Thoracic aorta (tissue), 2 donors: ENCODE measurements around the gene PRX. TPM values are rescaled to one million over a fixed set of nuclear protein-coding genes. Genes with fewer than 3 reads are reported as not detected.
"Not testable (repeated sequence)": the region's sequence is repeated elsewhere in the genome, so short reads cannot be mapped to it uniquely, and the experiment has no call there.

Experiments
- ATAC-seq: fragments of 150-250 bp; one replicate; pipeline ENCODE4 v1.8.0; 2017; ENCODE audit warnings: low read depth; ENCODE audit not compliant: insufficient number of reproducible peaks, low FRiP score
- DNase-seq: peaks from one replicate; pipeline ENCODE4 v3.0.0-alpha.2; 2020; ENCODE audit warnings: low spot score
- H3K27ac ChIP-seq, 2 donors: fragments of 200-600 bp; sonication (generic); 1 replicate in 1 of 2; 2 replicates in 1 of 2; pipeline ENCODE4 v1.5.1; 2016; ENCODE audit warnings: mild to moderate bottlenecking in 2 of 2, moderate library complexity in 2 of 2
- H3K27me3 ChIP-seq: fragments of 200-600 bp; sonication (generic); replicated peaks from 2 replicates; pipeline ENCODE4 v1.6.0; 2016; ENCODE audit warnings: mild to moderate bottlenecking; ENCODE audit not compliant: insufficient read depth
- H3K36me3 ChIP-seq: fragments of 200-600 bp; sonication (generic); one replicate; pipeline ENCODE4 v1.5.1; 2016
- H3K4me1 ChIP-seq, 2 donors: fragments of 200-600 bp; sonication (generic); 1 replicate in 1 of 2; 2 replicates in 1 of 2; pipeline versions ENCODE4 v1.5.1 to v1.6.0; 2016; ENCODE audit warnings: low read depth in 2 of 2, mild to moderate bottlenecking in 1 of 2; ENCODE audit not compliant: control insufficient read depth in 1 of 2
- H3K4me3 ChIP-seq: fragments of 200-600 bp; sonication (generic); 2 replicates; pipeline ENCODE4 v1.5.1; 2016; ENCODE audit warnings: mild to moderate bottlenecking
- H3K9me3 ChIP-seq: fragments of 200-600 bp; sonication (generic); 2 replicates; pipeline ENCODE4 v1.5.1; 2016
- CTCF ChIP-seq: fragments of 200-600 bp; sonication (generic); IDR thresholded peaks from one replicate; pipeline ENCODE4 v1.5.1; 2019; ENCODE audit warnings: antibody characterized with exemption
- total RNA-seq, 2 donors: library from RNA; depleted of rRNA; stranded (reverse); fragments of >200 nt; gene quantifications; one replicate each; pipeline versions ENCODE4 v1.1.0 to v1.2.3, GENCODE V29; 2016

PRX gene
- total RNA-seq, 2 donors from 2014 or later: 3.7 to 7.3 TPM

DNA sequence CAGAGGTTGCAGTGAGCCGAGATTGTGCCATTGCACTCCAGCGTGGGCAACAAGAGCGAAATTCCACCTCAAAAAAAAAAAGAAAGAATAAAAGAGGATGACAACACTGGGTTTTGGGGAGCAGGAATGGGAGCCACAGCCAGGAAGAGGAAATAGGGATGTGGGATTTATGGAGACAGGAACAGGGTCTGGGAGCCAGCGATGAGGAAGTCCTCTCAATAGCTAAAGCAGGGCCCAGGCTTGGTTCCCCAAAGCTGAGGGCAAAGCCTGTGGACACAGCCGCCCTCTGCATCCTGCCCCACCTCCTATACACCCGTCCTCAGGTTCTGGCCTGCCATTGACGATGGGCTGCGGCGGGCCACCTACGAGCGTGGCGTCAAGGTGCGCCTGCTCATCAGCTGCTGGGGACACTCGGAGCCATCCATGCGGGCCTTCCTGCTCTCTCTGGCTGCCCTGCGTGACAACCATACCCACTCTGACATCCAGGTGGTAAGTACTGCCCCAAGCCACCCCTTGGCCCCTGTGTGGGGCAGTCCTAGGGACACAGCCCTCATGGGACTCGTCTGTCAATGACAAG is 36.8 kb downstream of the PRX start:
- H3K27me3 ChIP-seq: no peaks in the 10 kb centered on the region
- no peak for DNase-seq
- no peaks in the 10 kb centered on the region for H3K4me1 ChIP-seq
- TF ChIP-seq CTCF: no peak
- no peak overlapping the region for H3K4me3 ChIP-seq
- H3K27ac ChIP-seq: no peak overlapping the region
- peaks cover 43% of the 10 kb centered on the region for H3K36me3 ChIP-seq
- H3K9me3 ChIP-seq: no peaks in the 10 kb centered on the region
- ATAC-seq: no peak

DNA sequence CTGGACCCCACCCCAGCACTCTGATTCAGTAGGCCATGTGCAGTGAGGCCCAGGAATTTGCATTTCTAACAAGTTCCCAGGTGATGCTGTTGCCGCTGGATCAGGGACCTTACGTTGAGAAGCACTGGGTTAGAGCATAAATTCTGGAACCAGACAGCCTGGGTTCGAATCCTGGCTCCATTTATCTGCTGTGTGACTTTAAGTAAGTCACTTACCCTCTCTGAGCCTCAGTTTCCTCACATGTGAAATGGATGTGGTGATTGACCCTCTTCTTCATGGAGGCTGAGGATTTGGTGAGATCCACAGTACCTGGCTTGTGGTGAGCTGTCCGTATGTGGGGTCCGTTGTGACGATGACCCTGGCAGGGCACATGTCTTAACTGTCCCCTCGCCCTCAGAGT is 39.1 kb downstream of the PRX start:
- TF ChIP-seq CTCF: no peak
- no peak for ATAC-seq

DNA sequence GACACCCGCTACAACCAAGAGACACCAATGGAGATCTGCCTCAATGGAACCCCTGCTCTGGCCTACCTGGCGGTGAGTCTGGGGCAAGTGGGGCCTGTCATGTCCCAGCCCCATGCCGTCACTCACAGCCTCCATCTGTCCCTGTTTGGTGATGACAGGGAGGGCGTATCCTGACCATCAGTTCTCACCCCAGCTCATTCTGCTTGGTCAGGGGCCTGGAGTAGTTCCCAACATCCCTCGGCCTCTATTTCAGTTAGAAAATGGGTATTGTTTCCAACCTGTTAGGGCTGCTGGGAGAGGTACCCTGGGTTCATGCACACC is 41.4 kb downstream of the PRX start:
- H3K9me3 ChIP-seq: no peaks in the 10 kb centered on the region
- no peak overlapping the region for H3K27ac ChIP-seq
- DNase-seq: no peak
- no peak for ATAC-seq
- H3K4me1 ChIP-seq: no peaks in the 10 kb centered on the region
- H3K27me3 ChIP-seq: no peaks in the 10 kb centered on the region
- H3K4me3 ChIP-seq: no peak overlapping the region
- peaks cover 62% of the 10 kb centered on the region for H3K36me3 ChIP-seq
- TF ChIP-seq CTCF: no peak

More for the DNA sequence above, 39.1 kb downstream of the PRX start:
- H3K27me3 ChIP-seq: no peaks in the 10 kb centered on the region
- no peak overlapping the region for H3K27ac ChIP-seq
- no peaks in the 10 kb centered on the region for H3K4me1 ChIP-seq
- H3K9me3 ChIP-seq: no peaks in the 10 kb centered on the region
- H3K4me3 ChIP-seq: no peak overlapping the region
- DNase-seq: no peak
- peaks cover 58% of the 10 kb centered on the region for H3K36me3 ChIP-seq

DNA sequence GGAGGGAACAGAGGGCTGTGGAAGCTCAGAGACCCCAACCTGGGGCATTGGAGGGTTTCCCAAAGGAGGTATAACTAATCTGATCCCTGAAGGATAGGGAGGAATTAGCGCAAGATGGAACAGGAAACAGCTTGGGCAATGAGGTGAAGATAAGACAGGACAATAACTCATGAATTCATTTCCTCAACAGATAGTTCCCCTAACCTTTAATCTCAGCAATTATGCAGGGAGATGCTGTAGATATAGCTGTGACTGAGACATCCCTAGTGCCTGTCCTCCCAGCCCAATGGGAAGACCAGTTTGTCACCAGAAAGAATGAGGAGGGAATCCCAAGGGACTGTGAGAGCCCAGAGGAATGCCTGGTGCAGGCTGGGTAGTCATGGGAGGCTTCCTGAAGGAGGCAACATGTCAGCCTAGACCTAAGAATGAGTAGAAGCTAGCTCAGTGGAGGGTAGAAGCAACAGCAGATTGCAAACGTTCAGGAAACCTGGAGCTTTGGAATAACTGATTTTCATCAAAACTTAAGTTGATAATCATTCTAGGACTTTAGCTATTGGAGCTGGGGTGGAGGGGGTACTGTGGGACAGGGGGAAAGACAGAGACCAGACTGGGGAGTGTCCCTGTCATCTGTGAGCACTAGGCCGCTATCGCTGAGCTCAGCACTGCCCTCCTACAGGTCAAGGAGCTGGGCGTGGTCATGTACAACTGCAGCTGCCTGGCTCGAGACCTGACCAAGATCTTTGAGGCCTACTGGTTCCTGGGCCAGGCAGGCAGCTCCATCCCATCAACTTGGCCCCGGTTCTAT is 42.0 kb downstream of the PRX start:
- ATAC-seq: no peak
- Histone ChIP-seq H3K9me3 (no peaks in the 10 kb centered on the region), H3K27ac (no peak overlapping the region), H3K36me3 (peaks cover 60% of the 10 kb centered on the region), H3K4me3 (no peak overlapping the region), H3K4me1 (no peaks in the 10 kb centered on the region), H3K27me3 (no peaks in the 10 kb centered on the region)
- TF ChIP-seq CTCF: no peak
- DNase-seq: no peak

- not testable (repeated sequence) for ATAC-seq, H3K4me3 ChIP-seq, H3K4me1 ChIP-seq, H3K9me3 ChIP-seq, H3K27me3 ChIP-seq, H3K27ac ChIP-seq, DNase-seq
- H3K36me3 ChIP-seq: peaks cover 60% of the 10 kb centered on the region
These were observed 42.9 kb downstream of the PRX start for GRCh38 chr19:40370253-40370652.

- peaks cover 7 to 9% of the 10 kb centered on the region in 2 donors for H3K4me1 ChIP-seq
- TF ChIP-seq CTCF: no peak
- peaks cover 58% of the 10 kb centered on the region for H3K36me3 ChIP-seq
- no peak overlapping the region for H3K4me3 ChIP-seq
- DNase-seq (no peak), ATAC-seq (no peak)
- H3K9me3 ChIP-seq: no peaks in the 10 kb centered on the region
- no peak overlapping the region for H3K27ac ChIP-seq
- H3K27me3 ChIP-seq: no peaks in the 10 kb centered on the region
These were observed 43.4 kb downstream of the PRX start for GRCh38 chr19:40369797-40370196.
